ENCODE results near the gene IMPDH2.

The IMPDH2 gene

GRCh38 chr3:49021813-49022687, 7.1 kb downstream of the IMPDH2 start, which contains the start of gene NDUFAF3:
Gene NDUFAF3, plus strand, starts transcription at chr3:49022121. Its CDS starts 24 bp downstream, at chr3:49022145.
- Histone ChIP-seq H3K9ac (ENCODE audit: low read depth, low read length, poor library complexity) (peak within 1 kb of the TSS; percentile 100), H3K9me3 (replicated peaks in 1 of 2; ENCODE audit: control insufficient read depth in 2 of 2, insufficient read depth in 1 of 2, low read depth in 1 of 2, low read length in 2 of 2) (no peaks in the 10 kb centered on the region), H4K8ac (ENCODE audit: low read depth, low read length) (peak within 1 kb of the TSS; percentile 93), H3K36me3 (replicated peaks in 1 of 2; ENCODE audit: control insufficient read depth in 2 of 2, insufficient read depth in 2 of 2, low read length in 2 of 2) (peaks cover 34 to 51% of the 10 kb centered on the region in 2 donors), H2AFZ (ENCODE audit: low read length) (peak within 1 kb of the TSS; percentile 92), H3K4me3 (ENCODE audit: low read length in 2 of 2) (peak within 1 kb of the TSS; percentile 93 to 97), H3K23ac (ENCODE audit: low read depth, low read length, poor library complexity) (peak within 1 kb of the TSS; percentile 99), H3K14ac (ENCODE audit: low read length) (peak within 1 kb of the TSS; percentile 86), H3K4me2 (ENCODE audit: insufficient read depth, low read length, poor library complexity, severe bottlenecking) (peak within 1 kb of the TSS; percentile 99), H3K4ac (ENCODE audit: low read length) (peak within 1 kb of the TSS; percentile 58), H2BK15ac (ENCODE audit: low read length) (peak within 1 kb of the TSS; percentile 55), H3K27me3 (ENCODE audit: control insufficient read depth in 3 of 3, insufficient read depth in 3 of 3, low read depth in 1 of 3, low read length in 3 of 3) (no peaks in the 10 kb centered on the region), H2BK5ac (ENCODE audit: low read length) (peak within 1 kb of the TSS; percentile 99), H3K4me1 (ENCODE audit: control insufficient read depth in 2 of 2, insufficient read depth in 1 of 2, low read depth in 1 of 2, low read length in 2 of 2) (peaks cover 22 to 23% of the 10 kb centered on the region in 2 donors), H3K79me1 (ENCODE audit: low read depth, low read length) (peaks cover 14% of the 10 kb centered on the region), H2AK5ac (ENCODE audit: low read depth, low read length) (peak within 1 kb of the TSS; percentile 98), H3K18ac (ENCODE audit: low read length) (peak within 1 kb of the TSS; percentile 99), H2BK120ac (ENCODE audit: low read depth, low read length) (peak within 1 kb of the TSS; percentile 81), H4K91ac (ENCODE audit: low read depth, low read length, poor library complexity) (peak within 1 kb of the TSS; percentile 98), H2BK12ac (ENCODE audit: low read length) (peak within 1 kb of the TSS; percentile 14), H3K27ac (replicated peaks; ENCODE audit: low read length) (peak within 1 kb of the TSS; percentile 99)
- WGBS, 2 donors (ENCODE audit: extremely low coverage in 2 of 2, insufficient read length in 2 of 2, insufficient replicate concordance in 1 of 2) = no CpG with 5 or more reads among the region's 83 CpGs
- DNase-seq (ENCODE audit: low spot score) = peak; percentile 96

GRCh38 chr3:49021213-49021812, 7.9 kb downstream of the IMPDH2 start:
- no peak overlapping the region for H3K4ac ChIP-seq (ENCODE audit: low read length)
- H3K4me2 ChIP-seq (ENCODE audit: insufficient read depth, low read length, poor library complexity, severe bottlenecking) = peak overlapping the region; percentile 99
- H3K36me3 ChIP-seq (replicated peaks in 1 of 2; ENCODE audit: control insufficient read depth in 2 of 2, insufficient read depth in 2 of 2, low read length in 2 of 2) = peaks cover 35 to 48% of the 10 kb centered on the region in 2 donors
- peak overlapping the region; percentile 81 for H2BK120ac ChIP-seq (ENCODE audit: low read depth, low read length)
- no CpG with 5 or more reads among the region's 60 CpGs for WGBS, 2 donors (ENCODE audit: extremely low coverage in 2 of 2, insufficient read length in 2 of 2, insufficient replicate concordance in 1 of 2)
- H3K14ac ChIP-seq (ENCODE audit: low read length) = no peak overlapping the region
- peak overlapping the region; percentile 55 for H2BK15ac ChIP-seq (ENCODE audit: low read length)
- H3K4me3 ChIP-seq (ENCODE audit: low read length in 2 of 2) = peak overlapping the region; percentile 93 to 97
- no peaks in the 10 kb centered on the region for H3K27me3 ChIP-seq (ENCODE audit: control insufficient read depth in 3 of 3, insufficient read depth in 3 of 3, low read depth in 1 of 3, low read length in 3 of 3)
- H3K4me1 ChIP-seq (ENCODE audit: control insufficient read depth in 2 of 2, insufficient read depth in 1 of 2, low read depth in 1 of 2, low read length in 2 of 2) = peaks cover 22 to 23% of the 10 kb centered on the region in 2 donors
- peak overlapping the region; percentile 99 for H2BK5ac ChIP-seq (ENCODE audit: low read length)
- H2AFZ ChIP-seq (ENCODE audit: low read length) = peak overlapping the region; percentile 92
- peak overlapping the region; percentile 100 for H3K9ac ChIP-seq (ENCODE audit: low read depth, low read length, poor library complexity)
- peak overlapping the region; percentile 75 for H4K91ac ChIP-seq (ENCODE audit: low read depth, low read length, poor library complexity)
- H3K27ac ChIP-seq (replicated peaks; ENCODE audit: low read length) = peak overlapping the region; percentile 99
- H3K23ac ChIP-seq (ENCODE audit: low read depth, low read length, poor library complexity) = peak overlapping the region; percentile 99
- no peak overlapping the region for H4K8ac ChIP-seq (ENCODE audit: low read depth, low read length)
- H3K9me3 ChIP-seq (replicated peaks in 1 of 2; ENCODE audit: control insufficient read depth in 2 of 2, insufficient read depth in 1 of 2, low read depth in 1 of 2, low read length in 2 of 2) = no peaks in the 10 kb centered on the region
- H2AK5ac ChIP-seq (ENCODE audit: low read depth, low read length) = peak overlapping the region; percentile 2
- peak overlapping the region; percentile 99 for H3K18ac ChIP-seq (ENCODE audit: low read length)
- peak; percentile 98 for DNase-seq (ENCODE audit: low spot score)
- H3K79me1 ChIP-seq (ENCODE audit: low read depth, low read length) = peaks cover 14% of the 10 kb centered on the region
- H2BK12ac ChIP-seq (ENCODE audit: low read length) = no peak overlapping the region

- peak overlapping the region; percentile 61 for H3K14ac ChIP-seq (ENCODE audit: low read length)
- H2AK5ac ChIP-seq (ENCODE audit: low read depth, low read length) = peak overlapping the region; percentile 2
- peak overlapping the region; percentile 99 for H3K23ac ChIP-seq (ENCODE audit: low read depth, low read length, poor library complexity)
- no peak overlapping the region for H4K8ac ChIP-seq (ENCODE audit: low read depth, low read length)
- H3K4me2 ChIP-seq (ENCODE audit: insufficient read depth, low read length, poor library complexity, severe bottlenecking) = peak overlapping the region; percentile 89
- H2BK15ac ChIP-seq (ENCODE audit: low read length) = peak overlapping the region; percentile 55
- peak overlapping the region; percentile 56 for H2BK120ac ChIP-seq (ENCODE audit: low read depth, low read length)
- H3K27ac ChIP-seq (replicated peaks; ENCODE audit: low read length) = peak overlapping the region; percentile 18
- H3K4ac ChIP-seq (ENCODE audit: low read length) = no peak overlapping the region
- peak overlapping the region; percentile 53 for H3K18ac ChIP-seq (ENCODE audit: low read length)
- H2BK12ac ChIP-seq (ENCODE audit: low read length) = peak overlapping the region; percentile 96
- peaks cover 36 to 48% of the 10 kb centered on the region in 2 donors for H3K36me3 ChIP-seq (replicated peaks in 1 of 2; ENCODE audit: control insufficient read depth in 2 of 2, insufficient read depth in 2 of 2, low read length in 2 of 2)
- WGBS, 2 donors (ENCODE audit: extremely low coverage in 2 of 2, insufficient read length in 2 of 2, insufficient replicate concordance in 1 of 2) = no CpG with 5 or more reads among the region's 51 CpGs
- peak overlapping the region; percentile 39 for H4K91ac ChIP-seq (ENCODE audit: low read depth, low read length, poor library complexity)
- H3K4me1 ChIP-seq (ENCODE audit: control insufficient read depth in 2 of 2, insufficient read depth in 1 of 2, low read depth in 1 of 2, low read length in 2 of 2) = peaks cover 22 to 23% of the 10 kb centered on the region in 2 donors
- peak overlapping the region; percentile 92 for H2AFZ ChIP-seq (ENCODE audit: low read length)
- H3K9me3 ChIP-seq (replicated peaks in 1 of 2; ENCODE audit: control insufficient read depth in 2 of 2, insufficient read depth in 1 of 2, low read depth in 1 of 2, low read length in 2 of 2) = no peaks in the 10 kb centered on the region
- H2BK5ac ChIP-seq (ENCODE audit: low read length) = peak overlapping the region; percentile 2
- peaks cover 17% of the 10 kb centered on the region for H3K79me1 ChIP-seq (ENCODE audit: low read depth, low read length)
- peak overlapping the region; percentile 92 to 97 for H3K4me3 ChIP-seq (ENCODE audit: low read length in 2 of 2)
- H3K9ac ChIP-seq (ENCODE audit: low read depth, low read length, poor library complexity) = peak overlapping the region; percentile 95
- DNase-seq (ENCODE audit: low spot score) = no peak
- H3K27me3 ChIP-seq (ENCODE audit: control insufficient read depth in 3 of 3, insufficient read depth in 3 of 3, low read depth in 1 of 3, low read length in 3 of 3) = no peaks in the 10 kb centered on the region
Observed at GRCh38 chr3:49020330-49021212, 8.6 kb downstream of the IMPDH2 start.

Data from neuronal stem cell (in vitro differentiated cells).